Hepatocyte (in vitro differentiated cells): Measurements from ENCODE around the gene SUPT3H.

Source experiments
- EZH2 ChIP-seq: fragments of 200-600 bp; sonication (generic); IDR thresholded peaks from 2 replicates; pipeline ENCODE4 v1.6.1; 2016; ENCODE audit warnings: antibody characterized with exemption, mild to moderate bottlenecking, borderline replicate concordance
- TF ChIP-seq, protein P1 (sequence below): fragments of 200-600 bp; sonication (generic); IDR thresholded peaks from 2 replicates; pipeline ENCODE4 v1.5.1; 2016; ENCODE audit warnings: antibody characterized with exemption, mild to moderate bottlenecking; ENCODE audit not compliant: poor library complexity

DNA sequence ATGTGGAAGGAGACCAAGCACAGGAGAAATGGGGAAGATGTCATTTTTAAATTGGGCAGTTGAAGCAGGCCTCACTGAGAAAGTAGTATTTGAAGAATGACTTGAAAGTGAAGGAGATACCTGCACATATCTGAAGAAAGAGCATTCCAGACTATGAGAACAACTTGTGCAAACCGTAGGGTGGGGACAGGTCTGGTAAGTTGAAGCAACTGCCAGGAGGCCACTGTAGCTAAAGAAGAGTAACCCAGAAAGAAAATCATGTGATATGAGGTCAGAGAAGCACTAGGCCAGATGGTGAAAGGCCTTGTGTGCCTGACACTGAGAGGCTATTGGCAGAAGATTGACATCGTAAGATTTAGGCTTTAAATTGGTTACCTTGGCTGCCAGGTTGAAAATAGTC lies 4.7 kb upstream of the SUPT3H start:
- TF ChIP-seq, protein P1, sequence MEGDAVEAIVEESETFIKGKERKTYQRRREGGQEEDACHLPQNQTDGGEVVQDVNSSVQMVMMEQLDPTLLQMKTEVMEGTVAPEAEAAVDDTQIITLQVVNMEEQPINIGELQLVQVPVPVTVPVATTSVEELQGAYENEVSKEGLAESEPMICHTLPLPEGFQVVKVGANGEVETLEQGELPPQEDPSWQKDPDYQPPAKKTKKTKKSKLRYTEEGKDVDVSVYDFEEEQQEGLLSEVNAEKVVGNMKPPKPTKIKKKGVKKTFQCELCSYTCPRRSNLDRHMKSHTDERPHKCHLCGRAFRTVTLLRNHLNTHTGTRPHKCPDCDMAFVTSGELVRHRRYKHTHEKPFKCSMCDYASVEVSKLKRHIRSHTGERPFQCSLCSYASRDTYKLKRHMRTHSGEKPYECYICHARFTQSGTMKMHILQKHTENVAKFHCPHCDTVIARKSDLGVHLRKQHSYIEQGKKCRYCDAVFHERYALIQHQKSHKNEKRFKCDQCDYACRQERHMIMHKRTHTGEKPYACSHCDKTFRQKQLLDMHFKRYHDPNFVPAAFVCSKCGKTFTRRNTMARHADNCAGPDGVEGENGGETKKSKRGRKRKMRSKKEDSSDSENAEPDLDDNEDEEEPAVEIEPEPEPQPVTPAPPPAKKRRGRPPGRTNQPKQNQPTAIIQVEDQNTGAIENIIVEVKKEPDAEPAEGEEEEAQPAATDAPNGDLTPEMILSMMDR = no peak
- no peak for TF ChIP-seq EZH2
